Left kidney (tissue), 2 donors: Measurements from ENCODE around the gene OGG1. TPM values are rescaled to one million over a fixed set of nuclear protein-coding genes. Genes with fewer than 3 reads are reported as not detected.
A peak's percentile ranks its signal among the peaks of the same experiment; 100 is the strongest.
"Not testable (repeated sequence)": the region's sequence is repeated elsewhere in the genome, so short reads cannot be mapped to it uniquely, and the experiment has no call there.

Source experiments
- DNase-seq: peaks from one replicate; pipeline ENCODE4 v3.0.0-alpha.2; 2013
- polyA plus RNA-seq: library from polyadenylated mRNA; unstranded; fragments of 120-200 nt; gene quantifications from one replicate; pipeline ENCODE4 v1.2.1, GENCODE V29; 2013; ENCODE audit not compliant: insufficient read length

OGG1 gene
- polyA plus RNA-seq, 1 donor, result 72.2 TPM

DNA sequence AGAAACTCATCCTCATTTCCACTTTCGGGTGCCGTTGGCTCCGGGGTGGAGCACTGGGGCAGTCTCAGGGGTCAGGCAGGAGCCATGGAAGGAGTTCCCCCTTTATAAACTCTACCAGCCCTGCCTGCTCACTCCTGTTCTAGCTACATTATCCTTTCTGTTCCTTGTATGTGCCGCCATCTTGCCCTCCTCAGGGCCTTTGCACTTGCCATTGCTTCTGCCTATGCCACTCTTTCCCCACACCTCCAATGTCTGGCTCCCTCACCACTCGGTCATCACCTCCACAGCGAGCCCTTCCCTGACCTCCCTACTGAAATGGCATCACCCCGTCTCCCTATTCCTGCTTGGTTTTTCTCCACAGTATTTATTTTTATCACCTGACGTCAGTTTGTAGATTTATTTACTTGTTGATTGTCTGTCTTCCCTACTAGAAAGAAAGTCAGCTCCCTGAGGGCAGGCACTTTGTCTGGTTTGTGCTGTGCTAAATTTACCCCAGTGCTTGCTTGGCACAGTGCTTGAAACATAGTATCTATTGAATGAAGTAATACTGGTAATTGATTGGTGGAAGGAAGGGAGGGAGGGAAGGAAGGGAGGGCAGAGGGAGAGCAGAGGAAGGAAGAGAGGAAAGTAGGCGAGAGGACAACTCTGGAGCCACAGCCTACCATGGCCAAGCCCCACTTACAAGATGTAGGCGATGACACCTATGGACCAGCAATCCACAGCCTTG, 11.2 kb downstream of the OGG1 start:
- DNase-seq, result no peak

DNA sequence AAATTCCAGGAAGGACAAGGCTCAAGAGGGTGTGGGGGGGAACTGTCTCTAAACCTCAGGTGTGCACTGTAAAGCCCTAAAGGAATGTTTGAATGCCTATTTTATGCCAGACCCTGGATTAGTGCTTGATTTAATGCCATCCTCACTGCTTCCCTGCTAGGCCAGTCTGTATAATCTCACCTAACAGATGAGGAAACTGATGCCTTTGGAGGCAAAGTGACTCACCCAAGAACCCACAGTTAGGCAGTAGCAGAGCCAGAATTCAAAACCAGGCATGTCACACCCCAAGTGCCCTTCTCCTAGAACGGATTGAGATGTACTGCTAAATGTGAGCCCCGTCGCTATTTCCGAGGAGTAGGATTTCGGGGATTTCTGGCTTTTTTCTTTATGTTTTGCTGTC, 12.2 kb downstream of the OGG1 start:
- no peak for DNase-seq

DNA sequence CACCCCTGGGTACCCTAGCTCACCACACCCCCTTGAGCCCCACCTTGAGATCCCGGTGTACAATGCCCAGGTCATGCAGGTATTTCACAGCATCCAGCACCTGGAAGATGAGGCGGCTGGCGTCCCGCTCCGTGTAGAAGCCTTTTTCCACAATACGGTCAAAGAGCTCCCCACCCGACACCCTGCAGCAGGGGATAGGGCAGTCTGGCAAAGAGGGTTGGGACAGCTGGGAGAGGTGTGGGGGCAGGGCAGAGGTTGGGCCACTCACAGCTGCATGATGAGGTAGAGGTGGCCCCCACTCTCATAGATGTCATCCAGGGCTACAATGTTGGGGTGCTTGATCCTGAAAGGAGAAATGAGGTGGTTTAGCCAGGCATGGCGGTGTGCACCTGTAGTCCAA, 13.1 kb downstream of the OGG1 start:
- DNase-seq, result no peak

DNA sequence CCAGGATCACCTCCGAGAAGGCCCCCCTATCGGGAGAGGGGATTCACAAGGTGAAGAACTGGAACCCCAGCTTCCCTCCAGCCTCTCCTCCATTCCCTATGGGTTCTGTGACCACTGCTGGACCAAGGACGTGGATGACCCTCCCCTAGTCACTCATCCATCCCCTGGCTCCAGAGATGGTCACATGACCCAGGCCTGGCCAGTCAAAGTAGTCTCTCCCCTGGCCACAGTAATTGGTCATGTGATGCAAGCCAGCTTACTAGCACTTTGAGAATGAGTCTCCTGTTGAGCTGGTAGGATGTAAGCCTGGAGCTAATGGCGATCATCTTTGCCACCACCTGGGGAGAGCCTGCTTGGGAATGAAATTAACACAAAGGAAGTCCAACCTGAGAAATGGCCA, 16.1 kb downstream of the OGG1 start:
- DNase-seq, result no peak

DNA sequence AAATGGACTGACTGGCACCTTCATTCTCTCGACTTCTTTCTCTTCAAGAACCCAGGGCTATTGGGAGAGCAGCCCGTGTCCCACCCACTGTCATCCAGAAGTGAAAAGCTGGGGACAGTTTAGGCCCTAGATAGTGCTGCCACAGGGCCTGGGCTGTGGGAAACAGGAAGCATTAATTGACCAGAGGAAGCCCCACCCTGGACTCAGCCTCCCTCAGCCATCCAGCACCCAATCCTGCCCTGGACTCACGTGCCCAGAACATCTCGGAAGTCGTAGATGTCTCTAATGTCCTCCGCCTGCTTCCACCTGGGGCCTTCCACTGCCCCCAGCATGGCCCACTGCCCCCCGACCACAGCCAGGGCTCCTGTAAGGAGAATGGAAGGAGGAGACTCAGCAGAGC, 17.7 kb downstream of the OGG1 start:
- no peak for DNase-seq

DNA sequence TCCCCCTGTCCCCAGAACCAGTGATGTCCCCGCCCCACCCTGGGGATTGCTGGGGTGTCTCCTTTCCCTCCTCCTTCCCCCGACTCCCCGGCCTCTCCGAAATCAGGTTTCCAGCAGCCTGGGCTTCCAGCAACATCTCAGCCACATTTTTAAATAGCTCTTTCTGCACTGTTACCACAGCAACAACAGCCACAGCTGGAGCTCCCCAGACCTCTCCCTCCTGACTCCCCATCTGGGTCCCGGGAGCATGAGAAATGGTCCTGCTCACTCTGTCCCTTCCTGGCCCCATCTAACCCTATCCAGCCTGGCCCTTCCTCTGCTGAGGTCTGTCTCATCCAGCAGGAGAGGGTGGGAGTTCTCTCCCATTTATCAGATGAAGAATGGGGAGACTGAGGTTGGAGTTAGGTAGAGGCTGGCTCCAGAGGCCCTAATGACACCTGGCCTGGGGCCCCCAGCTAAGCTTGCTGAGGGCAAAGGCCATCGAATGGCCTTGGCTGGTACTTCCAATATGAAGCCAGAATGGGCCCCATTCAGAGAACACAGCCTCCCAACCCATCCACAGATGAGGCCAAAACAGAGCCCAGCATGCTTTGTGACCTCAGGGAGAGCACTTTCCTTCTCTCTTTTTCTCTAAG, 18.5 kb downstream of the OGG1 start:
- no peak for DNase-seq

DNA sequence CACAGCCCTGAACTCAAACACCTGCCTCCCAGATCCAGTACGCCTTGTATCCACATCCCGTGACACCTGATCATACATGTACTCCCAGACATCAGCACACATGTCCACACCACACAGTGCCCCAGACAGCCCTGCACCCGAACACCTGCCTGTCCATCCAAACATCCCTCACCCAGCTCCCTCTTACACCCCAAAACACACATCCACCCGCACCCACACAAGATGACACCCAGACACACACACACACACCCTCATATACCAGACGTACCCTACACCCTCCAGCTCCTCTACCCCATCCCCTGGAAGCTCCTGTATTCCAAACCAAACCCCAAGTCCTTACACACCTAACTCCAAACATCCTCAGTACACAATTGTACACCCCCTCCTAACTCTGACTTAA, 19.3 kb downstream of the OGG1 start:
- DNase-seq, result no peak

DNA sequence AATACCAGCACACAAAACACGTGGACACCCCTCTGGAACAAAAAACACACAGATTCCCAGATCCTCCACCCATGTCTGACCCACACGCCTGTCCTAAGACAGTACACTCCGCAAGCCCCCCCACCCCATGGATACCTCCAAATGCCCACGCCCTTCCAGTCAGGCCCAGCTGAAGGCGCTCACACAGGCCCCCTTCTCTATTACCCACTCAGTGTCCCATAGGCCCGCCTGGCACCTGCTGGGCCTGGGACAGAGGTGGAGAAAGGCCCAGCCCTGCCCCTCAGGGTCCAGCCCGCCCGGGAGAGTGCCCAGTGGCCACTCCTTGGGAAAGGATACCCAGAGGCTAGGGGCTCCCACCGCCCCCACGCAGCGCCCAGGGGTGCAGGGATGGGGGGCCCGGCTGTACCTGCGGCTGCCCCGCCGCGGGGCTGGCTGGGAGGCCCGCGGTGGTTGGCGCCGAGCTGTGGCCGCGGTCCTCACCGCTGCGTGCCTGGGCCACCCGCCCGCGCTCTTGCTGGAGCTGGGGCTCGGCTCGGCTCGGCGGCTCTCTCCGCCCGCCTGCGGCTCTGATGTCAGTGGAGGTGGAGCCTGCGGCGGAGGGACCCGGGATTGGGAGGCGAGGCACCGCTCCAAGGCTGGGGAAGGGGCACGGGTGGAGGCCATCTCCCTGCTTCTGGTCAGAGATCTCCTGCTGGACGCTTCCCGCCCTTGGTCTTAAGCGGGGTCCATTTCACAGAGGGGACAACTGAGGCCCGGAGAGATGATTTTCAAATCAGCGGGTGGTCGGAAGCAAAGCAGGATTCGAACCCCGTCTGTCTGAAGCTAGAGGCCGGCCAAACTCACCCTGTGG, 19.9 kb downstream of the OGG1 start, which contains the start of gene CAMK1:
Gene CAMK1 (minus strand): TSS at position 522 of the 850 bp plus-strand sequence. CDS start 2,198 bp downstream, outside the sequence.
- DNase-seq, result peak; percentile 75

DNA sequence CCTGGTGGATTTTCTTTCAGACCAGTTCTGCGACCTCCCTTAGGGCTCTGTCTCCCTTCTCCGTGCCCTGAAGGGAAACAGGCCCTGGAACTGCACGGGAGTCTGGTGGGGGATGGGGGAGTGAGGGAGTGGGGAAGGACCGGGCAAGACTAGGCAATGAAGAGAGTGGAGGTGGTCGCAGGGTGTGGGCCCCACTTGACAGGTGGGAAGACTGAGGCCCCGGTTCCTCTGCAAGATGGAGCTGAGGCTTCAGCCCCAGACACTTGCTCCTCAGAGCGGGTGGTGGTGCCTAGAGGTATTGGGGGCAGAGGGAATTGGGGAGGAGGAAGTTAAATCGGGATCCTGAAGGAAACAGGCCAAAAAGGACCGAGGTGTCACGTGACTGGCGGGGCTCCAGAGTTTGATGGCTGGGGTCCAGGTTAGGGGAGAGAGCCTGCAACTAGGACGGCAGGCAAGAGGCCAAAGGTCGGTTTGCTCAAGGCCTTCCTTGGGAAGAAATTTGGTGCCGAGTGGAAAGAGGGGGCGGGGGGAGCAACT, 20.6 kb downstream of the OGG1 start:
- DNase-seq, result peak; percentile 59

DNA sequence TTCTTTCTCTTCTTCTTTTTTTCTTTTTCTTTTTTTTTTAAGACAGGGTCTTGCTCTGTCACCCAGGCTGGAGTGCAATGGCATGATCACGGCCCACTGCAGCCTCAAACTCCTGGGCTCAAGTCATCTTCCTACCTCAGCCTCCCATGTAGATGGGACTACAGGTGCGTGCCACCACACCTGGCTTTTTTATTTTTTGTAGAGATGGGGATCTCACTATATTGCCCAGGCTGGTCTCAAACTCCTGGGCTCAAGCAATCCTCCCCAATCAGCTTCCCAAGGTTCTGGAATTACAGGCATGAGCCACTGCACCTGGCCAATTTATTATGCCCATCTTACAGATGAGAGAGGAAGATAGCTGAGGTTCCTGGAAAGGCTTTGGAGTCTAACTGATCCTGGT, 21.3 kb downstream of the OGG1 start:
- not testable (repeated sequence) for DNase-seq

DNA sequence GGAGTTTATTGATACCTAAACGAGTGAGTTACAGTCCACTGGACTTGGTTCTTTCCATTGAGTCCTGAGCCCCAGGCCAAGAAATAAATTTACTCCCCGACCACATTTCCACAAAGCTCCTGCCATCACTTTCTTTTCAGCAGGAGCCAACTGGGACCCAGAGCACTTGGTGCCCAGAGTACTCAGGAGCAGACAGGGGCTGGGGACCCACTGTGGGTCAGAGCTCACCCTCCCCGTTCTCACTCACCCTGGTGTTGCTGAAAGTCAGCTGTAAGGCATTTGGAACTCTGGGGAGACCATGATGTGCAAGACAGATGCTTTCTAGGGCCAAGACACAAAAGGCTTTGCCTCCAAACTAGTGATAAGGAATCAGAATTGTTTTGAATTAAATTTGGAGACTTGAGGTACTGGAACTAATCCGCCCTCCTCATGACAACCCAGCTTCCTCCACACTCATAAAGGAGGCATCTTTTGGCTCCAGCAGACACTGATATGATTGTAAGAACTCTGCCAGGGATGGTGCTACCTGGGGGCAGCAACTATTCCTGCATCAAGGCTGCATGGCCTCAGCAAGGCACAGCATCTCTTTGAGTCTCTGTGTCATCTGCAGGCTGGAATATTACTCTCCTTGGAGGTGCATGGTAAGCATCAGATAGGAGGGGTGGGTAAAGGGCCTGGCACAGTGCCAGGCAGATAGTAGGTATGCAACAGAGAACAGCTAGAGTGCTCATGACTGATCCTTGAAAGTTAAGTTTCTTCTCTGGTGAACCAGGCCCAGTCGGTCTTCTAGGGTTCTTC, 27.3 kb downstream of the OGG1 start:
- no peak for DNase-seq

DNA sequence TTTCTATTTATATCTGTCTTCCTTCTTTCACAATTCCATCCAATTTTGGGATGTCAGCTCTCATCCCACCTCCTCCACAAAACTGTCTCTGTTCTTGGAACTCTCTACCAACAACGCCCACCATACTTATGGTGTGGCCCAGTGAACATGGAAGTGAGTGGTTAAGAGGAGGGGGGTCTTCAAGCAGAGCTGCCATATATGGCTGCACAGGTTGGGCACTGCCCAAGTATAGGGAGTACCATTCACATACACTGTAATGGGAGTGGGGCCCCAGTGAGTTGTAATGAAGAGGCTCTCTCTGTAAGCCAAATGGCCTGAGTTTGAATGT, 27.9 kb downstream of the OGG1 start:
- DNase-seq, result no peak

DNA sequence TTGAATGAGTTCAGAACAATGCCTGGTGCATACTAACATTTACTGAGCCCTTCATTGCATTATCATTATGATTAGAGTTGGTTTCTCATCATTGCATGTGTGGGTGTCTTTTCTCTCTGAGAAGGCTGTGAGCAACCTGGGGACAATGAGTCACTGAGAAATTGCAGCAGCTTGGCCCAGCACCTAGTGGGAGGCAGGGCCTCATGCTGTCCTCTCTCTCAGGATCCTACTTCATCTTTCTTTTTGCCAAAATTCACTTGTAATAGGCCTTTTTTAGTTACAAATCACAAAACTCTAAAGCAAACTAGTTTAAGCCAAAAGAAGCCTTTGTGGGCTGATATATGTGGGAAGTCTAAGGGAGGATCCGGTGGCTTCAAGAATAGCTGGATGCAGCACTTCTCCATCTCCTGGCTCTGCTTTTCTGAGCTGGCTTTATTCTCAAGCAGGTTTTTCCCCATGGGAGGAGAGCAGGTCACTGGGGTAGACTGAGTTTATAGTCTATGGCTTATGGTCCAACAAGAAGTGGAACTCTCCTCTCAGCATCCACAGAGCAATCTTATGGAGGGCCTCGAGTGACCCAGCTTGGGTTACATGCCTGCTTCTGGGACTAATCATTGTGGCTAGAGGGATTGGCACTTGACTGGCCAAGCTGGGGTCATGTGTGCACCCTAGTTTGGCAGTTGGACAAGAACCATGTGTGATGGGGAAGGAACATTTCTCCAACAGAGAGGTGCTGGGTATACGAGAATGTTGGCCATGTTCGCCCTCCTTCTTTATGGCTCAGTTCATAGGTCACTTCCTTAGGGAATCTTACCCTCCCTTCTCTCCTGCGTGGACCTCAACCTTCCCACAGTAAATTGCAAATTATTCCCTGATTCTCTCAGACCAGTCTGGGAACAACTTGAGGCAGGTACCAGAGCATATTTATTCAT, 28.7 kb downstream of the OGG1 start:
- no peak for DNase-seq

DNA sequence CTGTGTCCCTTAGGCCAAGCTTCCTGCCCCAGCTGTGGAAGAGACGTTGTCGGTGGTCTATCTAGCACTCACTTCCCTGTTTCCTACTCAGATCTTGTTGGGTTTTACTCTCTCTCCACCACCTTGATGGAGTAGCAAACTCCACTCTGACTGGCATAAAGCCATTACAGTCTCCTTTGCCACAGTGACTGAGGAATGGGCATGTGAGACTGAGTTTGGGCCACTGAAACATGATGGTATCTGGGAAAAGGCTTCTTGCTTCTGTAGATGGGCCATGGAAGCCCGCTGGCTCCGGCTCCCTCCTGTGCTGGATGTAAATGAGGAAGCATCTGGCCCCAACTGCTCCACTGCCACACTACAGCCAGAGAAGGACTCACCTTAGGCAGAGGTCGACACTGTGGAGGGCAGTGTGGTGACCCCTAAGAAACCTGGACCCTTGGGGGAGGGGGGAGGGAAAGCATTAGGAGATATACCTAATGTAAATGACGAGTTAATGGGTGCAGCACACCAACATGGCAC, 29.4 kb downstream of the OGG1 start:
- no peak for DNase-seq

DNA sequence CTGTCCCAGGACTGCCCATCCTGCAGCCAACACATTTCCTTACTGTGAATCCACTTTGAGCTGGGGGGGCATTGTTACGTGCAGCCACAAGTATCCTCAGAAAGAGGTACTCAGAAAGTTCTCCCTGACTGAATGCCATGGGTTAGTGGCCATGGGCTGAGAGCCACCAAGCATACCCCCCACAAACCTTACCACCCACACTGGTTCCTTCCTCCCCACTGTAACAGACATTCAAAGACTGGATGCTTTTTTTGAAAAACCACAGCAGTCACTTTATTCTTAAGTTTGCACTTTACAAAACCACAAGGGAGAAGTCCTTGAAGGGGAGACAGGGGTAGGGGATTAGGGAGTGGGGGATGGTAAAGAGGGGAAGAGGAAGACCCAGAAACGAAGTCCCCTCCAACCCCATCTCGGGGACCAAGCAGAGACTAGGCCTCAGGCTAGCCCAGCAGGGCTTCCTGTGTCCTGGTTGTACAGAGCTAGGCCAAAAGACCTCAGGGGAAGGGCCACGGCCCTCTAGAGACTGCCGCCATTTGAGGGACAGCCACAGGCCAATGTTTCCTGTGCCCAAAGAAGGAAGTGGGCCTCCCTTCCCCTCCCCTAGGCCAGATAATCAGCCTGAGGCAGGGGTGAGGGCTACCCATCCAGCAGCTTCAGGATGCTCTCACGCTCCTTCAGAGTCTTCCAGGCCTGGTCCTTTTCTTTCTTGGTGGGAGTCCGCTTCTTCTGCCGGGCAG, 30.1 kb downstream of the OGG1 start:
- no peak for DNase-seq

DNA sequence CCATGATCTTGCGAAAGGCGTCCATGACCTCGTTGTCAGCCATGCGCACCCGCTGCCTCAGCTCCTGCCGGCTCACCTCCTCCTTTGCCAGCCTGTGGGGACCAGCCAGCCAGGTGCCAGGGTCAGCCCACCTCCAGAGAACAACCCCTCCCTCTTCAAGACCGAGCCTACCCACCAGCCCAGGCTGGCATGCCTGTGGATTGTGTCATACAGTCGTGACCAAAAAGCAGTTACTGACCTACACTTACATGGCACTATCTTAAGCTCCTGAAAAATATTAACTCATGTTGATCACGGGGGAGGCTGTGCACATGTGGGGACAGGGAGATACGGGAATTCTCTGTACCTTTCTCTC, 30.7 kb downstream of the OGG1 start:
- DNase-seq, result no peak

DNA sequence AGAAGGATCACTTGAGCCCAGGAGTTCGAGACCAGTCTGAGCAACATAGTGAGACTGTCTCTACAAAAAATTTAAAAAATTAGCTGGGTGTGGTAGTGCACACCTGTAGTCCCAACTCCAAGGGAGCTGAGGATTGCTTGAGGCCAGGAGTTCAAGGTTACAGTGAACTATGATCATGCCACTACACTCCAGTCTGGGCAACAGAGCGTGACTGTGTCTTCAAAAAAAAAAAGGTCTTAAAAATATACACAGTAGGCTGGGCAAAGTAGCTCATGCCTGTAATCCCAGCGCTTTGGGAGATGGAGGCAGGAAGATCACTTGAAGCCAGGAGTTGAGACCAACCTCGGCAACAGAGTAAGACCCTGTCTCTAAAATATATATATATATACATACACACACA, 31.2 kb downstream of the OGG1 start:
- DNase-seq, result no peak

DNA sequence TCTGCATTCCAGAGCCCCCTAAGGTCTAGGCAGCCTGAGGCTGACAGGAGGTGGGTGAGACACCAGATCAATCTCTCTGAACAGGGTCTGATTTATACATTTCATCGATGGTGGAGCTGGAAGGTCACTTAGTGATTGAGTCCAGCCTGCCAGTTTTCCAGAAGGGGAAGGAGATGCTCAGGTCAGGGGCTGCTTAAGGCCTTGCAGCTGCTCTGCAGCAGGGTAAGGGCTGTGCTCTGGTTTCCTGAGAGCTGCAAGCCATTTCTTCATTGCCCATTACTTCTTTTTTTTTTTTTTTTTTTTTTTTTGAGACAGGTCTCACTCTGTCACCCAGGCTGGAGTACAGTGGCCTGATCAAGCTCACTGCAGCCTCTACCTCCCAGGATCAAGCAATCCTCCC, 31.8 kb downstream of the OGG1 start:
- DNase-seq, result no peak

DNA sequence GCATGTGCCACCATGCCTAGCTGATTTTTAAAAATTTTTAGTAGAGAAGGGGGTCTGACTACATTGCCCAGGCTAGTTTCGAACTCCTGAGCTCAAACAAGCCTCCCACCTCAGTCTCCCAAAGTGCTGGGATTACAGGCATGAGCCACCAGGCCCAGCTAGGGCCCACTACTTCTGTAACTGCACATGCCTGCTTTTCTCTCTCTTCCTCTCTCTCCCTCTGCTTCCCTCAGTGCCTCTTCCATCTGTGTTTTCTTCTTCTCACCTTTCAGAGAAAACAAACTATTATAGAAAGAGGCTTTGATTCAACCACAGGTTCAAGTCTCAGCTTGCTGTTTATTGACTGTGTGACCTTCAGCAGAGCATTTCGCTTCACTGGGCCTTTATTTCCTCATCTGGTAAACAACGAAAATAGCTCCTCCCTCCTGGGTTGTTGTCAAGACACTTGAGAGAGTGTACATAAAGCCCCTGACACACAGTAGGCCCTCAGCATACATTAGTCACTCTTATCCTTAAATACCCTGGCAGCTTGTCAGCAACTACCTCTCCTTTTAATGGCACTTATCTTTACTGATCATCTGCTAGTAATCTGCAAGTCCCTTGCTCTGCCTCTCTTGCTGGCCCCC, 32.3 kb downstream of the OGG1 start:
- no peak for DNase-seq

DNA sequence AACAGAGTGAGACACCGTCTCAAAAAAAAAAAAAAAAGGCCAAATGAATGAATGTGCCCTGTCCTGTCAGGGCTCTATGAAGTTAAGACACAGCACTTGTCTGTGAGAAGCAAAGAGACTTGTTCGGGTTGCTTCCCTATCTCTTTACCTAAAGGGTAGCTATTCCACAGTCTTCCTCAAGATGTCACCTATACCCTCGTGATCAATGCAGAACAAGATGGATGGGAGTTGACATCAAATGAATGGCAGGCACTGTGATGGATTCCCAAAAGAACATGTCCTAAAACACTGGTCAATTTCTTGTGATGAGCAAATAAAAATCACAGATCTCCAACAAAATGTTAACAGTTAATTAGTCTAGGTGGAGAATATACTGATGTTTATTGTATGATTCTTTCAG, 33.0 kb downstream of the OGG1 start:
- no peak for DNase-seq
